CD4-positive, alpha-beta T cell treated with Interleukin-10 for 1 hour (primary cell): Measurements from ENCODE around the gene MROH8.
"Not testable (repeated sequence)": the region's sequence is repeated elsewhere in the genome, so short reads cannot be mapped to it uniquely, and the experiment has no call there.

Experiments used
- DNase-seq: peaks from one replicate; pipeline ENCODE4 v3.0.0-alpha.2; 2020

MROH8 gene

DNA sequence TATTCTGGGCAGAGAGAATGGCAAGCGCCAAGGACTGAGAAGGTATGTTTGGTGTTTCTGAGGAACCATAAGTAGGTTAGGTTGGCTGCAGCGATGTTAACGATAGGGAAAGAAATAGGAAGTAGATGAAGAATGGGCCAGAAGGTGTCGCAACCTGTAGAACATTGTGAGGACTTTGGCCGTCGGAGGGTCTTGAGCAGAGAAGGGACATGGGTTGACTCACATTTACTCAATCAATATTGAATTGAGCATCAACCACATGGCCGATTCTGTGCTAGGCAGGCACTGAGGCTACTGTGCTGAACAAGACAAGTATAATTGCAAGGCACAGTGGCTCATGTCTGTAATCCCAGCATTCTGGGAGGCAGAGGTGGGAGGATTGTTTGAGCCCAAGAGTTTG, 27.1 kb downstream of the MROH8 start:
- DNase-seq = no peak

GRCh38 chr20:37151529-37151928, 27.8 kb downstream of the MROH8 start:
- DNase-seq = no peak

DNA sequence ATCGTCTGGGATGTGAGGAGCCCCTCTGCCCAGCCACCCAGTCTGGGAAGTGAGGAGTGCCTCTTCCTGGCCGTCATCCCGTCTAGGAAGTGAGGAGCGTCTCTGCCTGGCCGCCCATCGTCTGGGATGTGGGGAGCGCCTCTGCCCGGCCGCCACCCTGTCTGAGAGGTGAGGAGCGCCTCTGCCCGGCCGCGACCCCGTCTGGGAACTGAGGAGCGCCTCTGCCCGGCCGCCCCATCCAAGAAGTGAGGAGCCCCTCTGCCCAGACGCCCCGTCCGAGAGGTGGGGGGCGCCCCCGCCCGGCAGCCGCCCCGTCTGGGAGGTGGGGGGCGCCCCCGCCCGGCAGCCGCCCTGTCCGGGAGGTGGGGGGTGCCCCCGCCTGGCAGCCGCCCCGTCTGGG, 28.5 kb downstream of the MROH8 start:
- DNase-seq = not testable (repeated sequence)

GRCh38 chr20:37147250-37147649, 32.1 kb downstream of the MROH8 start:
- DNase-seq = no peak

- DNase-seq = no peak
Measured at GRCh38 chr20:37144856-37145404, 34.4 kb downstream of the MROH8 start.

DNA sequence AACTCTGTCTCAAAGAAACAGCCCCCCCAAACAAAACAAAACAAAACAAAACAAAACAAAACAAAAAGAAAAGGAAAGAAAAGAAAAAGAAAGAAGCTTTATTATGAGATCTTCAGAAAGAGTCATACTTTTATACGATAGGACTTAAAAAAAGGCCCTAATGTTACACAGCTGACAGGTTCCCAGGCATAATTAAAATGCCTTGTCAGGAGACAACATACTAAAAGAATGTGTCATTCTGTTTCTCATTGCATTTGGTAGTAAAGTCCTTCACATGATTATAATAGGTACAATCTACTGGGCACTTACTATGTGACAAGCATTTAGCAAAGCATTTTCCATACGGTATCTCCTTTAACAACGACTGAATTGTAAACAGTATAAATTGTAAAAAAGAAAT, 36.6 kb downstream of the MROH8 start:
- DNase-seq = no peak

- DNase-seq = no peak
Measured at GRCh38 chr20:37137547-37137946, 41.8 kb downstream of the MROH8 start.

GRCh38 chr20:37133952-37134351, 45.4 kb downstream of the MROH8 start:
- no peak for DNase-seq

DNA sequence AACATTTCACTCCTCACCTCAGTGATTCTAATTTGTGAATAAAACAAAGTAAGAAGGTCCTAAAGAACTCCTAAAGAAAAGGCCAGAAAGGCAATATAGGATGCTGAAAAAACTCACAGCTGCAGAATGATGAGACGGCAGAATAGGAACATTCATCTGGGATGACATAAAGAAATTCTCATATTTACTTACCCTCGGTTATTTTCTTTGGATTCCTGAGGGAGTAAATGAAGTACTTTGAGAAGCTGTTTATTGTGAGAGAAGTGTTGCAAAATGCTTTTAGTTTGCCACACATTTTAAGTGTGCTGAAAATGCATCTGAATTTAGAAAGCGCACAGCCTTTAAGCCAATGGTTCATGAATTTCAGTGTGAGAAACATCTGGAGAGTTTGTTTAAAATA, 47.9 kb downstream of the MROH8 start:
- no peak for DNase-seq

DNA sequence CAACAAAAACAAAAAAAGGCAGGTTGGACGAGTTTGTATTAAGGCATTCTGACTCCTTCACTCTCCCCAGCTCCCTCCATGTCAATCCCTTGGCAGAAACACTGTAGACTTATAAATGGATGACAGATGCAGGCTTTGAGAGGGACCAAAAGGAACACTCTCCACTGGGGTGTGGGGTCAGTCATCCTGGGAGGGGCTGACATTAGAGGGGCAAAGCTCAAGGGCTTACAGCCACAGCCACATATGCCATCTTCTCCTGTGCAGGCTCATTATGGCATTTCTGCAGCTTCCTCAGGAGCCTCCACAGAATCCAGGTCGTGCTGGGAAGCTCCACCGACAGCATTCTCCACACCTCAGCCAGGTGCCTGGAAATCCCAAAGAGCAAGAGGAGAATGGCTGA, 50.5 kb downstream of the MROH8 start:
- no peak for DNase-seq

DNA sequence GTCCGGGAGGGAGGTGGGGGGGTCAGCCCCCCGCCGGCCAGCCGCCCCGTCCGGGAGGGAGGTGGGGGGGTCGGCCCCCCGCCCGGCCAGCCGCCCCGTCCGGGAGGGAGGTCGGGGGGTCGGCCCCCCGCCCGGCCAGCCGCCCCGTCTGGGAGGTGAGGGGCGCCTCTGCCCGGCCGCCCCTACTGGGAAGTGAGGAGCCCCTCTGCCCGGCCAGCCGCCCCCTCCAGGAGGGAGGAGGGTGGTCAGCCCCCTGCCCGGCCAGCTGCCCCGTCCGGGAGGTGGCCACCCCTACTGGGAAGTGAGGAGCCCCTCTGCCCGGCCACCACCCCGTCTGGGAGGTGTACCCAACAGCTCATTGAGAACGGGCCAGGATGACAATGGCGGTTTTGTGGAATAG, 53.1 kb downstream of the MROH8 start:
- DNase-seq = not testable (repeated sequence)

- no peak for DNase-seq
Measured at GRCh38 chr20:37123441-37123840, 55.9 kb downstream of the MROH8 start.

GRCh38 chr20:37120497-37120896, 58.9 kb downstream of the MROH8 start:
- no peak for DNase-seq

- DNase-seq = no peak
Measured at GRCh38 chr20:37119356-37120036, 59.9 kb downstream of the MROH8 start.

- no peak for DNase-seq
Measured at GRCh38 chr20:37114012-37114411, 65.3 kb downstream of the MROH8 start.

GRCh38 chr20:37111926-37112455, 67.4 kb downstream of the MROH8 start:
- DNase-seq = no peak

DNA sequence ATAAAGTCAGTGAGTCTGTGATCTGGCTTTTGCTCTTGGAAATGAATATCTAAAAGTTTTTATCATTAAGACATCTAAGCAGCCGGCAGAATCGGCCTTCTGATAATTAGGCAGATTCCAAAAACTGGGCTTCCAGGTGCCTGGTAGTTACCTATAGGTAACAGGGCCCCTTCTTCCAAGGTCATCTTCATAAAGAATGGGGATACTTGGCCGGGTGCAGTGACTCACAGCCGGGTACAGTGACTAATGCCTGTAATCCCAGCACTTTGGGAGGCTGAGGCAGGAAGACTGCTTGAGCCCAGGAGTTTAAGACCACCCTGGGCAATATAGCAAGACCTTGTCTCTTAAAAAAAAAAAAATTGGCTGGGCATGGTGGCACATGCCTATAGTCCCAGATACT, 70.7 kb downstream of the MROH8 start:
- DNase-seq = no peak

GRCh38 chr20:37102571-37102970, 76.8 kb downstream of the MROH8 start:
- DNase-seq = no peak

DNA sequence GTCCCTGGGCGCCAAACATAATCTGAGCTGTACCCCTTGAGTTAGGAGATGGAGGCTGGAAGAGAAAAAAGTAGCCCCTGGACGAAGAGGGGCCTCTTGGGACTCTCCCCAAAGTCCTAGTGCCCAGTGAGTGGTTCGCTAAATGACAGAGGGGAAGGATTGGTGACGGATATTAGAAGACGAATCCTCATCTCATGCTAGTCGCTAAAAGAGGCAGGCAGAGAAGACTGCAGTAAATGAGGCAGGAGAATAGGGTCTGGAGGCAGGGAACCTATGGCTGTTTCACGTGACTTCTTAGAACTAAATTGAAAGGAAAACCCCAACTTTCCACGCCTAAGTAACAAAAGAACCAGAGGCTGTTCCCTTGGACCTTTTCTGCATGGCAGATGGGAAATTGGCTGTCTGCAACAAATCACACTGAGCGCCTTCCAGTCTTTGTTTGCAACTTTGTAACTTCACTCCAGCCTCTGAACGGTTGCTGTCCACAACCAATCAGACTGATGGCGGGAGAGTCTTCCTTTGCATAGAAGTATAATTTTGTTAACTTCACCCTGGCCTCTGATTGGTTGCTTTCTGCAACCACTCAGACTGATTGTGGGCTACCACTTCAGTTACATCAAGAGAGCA, 82.8 kb downstream of the MROH8 start:
- DNase-seq = no peak

DNA sequence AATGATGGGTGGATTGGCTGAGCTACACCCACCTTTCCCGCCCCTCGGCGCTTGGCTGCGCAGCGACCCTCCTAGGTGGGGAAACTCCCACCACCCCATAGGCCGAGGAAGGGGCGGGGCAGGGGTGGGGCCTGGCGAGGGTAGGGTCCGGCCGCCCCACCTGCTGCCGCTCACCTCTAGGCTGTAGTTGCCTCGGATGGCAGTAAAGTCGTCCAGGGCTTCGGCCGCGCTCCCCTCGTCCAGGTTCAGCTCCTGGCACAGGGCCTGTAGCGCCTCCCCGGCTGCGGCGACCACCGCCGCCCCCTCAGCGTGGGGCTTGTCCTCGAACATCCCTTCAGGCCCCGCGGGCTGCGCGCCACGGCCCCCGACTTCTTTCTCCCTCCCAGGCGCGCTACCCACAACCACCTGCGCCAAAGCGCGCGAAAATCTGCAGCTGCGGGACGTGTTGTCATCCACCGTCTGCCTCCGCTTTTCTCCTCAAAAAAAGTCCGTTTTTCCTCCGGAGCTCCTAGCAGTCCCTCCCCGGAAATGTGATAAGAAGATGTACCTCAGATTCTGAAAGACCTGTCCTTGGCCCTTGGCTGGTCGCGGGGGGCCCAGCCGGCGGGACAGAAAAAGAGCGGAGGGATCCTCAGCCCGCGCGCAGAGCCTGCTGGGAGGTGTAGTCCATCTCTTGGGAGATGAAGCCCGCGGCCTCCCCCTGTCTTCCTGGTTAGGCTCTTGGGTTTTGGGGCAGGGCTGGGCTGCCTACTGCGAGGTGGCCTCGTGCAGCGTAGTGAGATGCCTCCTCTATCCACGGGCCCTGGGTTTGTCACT, 83.5 kb downstream of the MROH8 start, which contains the start of gene RBL1:
Gene RBL1 (minus strand): TSS at position 399 of the 816 bp plus-strand sequence. CDS start 69 bp downstream, at position 330.
- DNase-seq = peak; percentile 89

DNA sequence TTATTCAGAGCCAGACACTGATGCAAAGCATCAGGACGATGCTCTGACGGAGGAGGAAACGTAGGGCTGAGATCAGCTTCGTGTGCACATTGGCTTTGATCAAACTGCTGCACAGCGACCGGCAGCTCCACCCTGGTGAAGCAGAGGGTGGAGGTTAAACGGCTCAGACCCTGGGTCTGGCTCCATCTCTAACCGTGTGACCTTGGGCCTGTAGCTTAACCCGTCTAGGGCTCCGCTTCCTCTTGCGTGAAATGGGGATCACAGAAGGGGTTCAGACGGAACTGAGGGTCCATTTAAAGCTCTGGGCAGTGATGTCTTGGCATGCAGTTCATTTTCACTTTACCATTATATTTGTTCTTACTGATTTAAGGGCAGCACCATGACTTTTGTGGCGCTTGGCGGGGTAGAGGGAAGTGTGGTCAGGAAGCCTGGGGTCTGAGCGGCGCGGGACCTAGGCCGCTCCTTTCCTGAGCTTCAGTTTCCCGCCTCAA, 84.2 kb downstream of the MROH8 start:
- peak; percentile 65 for DNase-seq

GRCh38 chr20:37090407-37090806, 88.9 kb downstream of the MROH8 start:
- no peak for DNase-seq

GRCh38 chr20:37081717-37082289, 97.5 kb downstream of the MROH8 start:
- peak; percentile 62 for DNase-seq
